ENCODE measurements around the gene ATG9B.
A peak's percentile ranks its signal among the peaks of the same experiment; 100 is the strongest.

Gene ATG9B

GRCh38 chr7:150988230-150989226, 35.8 kb downstream of the ATG9B start:
- FAIRE-seq, result no peak
- peak; percentile 37 for DNase-seq (ENCODE audit: low spot score)

GRCh38 chr7:150986556-150986955, 37.7 kb downstream of the ATG9B start:
- no peak for FAIRE-seq

GRCh38 chr7:150986099-150986512, 38.2 kb downstream of the ATG9B start:
- DNase-seq (ENCODE audit: low spot score) (no peak), FAIRE-seq (no peak)

More at GRCh38 chr7:150986556-150986955, 37.7 kb downstream of the ATG9B start:
- DNase-seq (ENCODE audit: low spot score), result no peak

- no peak for DNase-seq (ENCODE audit: low spot score)
- no peak for FAIRE-seq
These were observed 40.4 kb downstream of the ATG9B start for GRCh38 chr7:150983893-150984368.

- DNase-seq (ENCODE audit: low spot score) (no peak), FAIRE-seq (no peak)
These were observed 41.9 kb downstream of the ATG9B start for GRCh38 chr7:150982351-150982750.

GRCh38 chr7:150981644-150982043, 42.6 kb downstream of the ATG9B start:
- FAIRE-seq (no peak), DNase-seq (ENCODE audit: low spot score) (no peak)

- FAIRE-seq (no peak), DNase-seq (ENCODE audit: low spot score) (no peak)
These were observed 43.6 kb downstream of the ATG9B start for GRCh38 chr7:150980663-150981062.

GRCh38 chr7:150979713-150980390, 44.4 kb downstream of the ATG9B start:
- FAIRE-seq, result no peak

GRCh38 chr7:150978126-150978789, 46.0 kb downstream of the ATG9B start, which contains the start of gene KCNH2:
KCNH2 (minus strand) TSS chr7:150978321; CDS start chr7:150977913, 408 bp downstream.
- DNase-seq (ENCODE audit: low spot score) (peak; percentile 71), FAIRE-seq (no peak)

More at GRCh38 chr7:150979713-150980390, 44.4 kb downstream of the ATG9B start:
- no peak for DNase-seq (ENCODE audit: low spot score)

GRCh38 chr7:150977382-150978125, 46.7 kb downstream of the ATG9B start:
- DNase-seq (ENCODE audit: low spot score) (no peak), FAIRE-seq (no peak)

- FAIRE-seq (no peak), DNase-seq (ENCODE audit: low spot score) (no peak)
These were observed 47.5 kb downstream of the ATG9B start for GRCh38 chr7:150976529-150977381.

GRCh38 chr7:150975536-150976319, 48.6 kb downstream of the ATG9B start:
- no peak for FAIRE-seq
- no peak for DNase-seq (ENCODE audit: low spot score)

- no peak for DNase-seq (ENCODE audit: low spot score)
- no peak for FAIRE-seq
These were observed 49.6 kb downstream of the ATG9B start for GRCh38 chr7:150974468-150975391.

GRCh38 chr7:150973571-150974451, 50.5 kb downstream of the ATG9B start:
- no peak for DNase-seq (ENCODE audit: low spot score)
- no peak for FAIRE-seq

- DNase-seq (ENCODE audit: low spot score), result no peak
These were observed 51.6 kb downstream of the ATG9B start for GRCh38 chr7:150972741-150973140.

GRCh38 chr7:150972023-150972468, 52.2 kb downstream of the ATG9B start:
- no peak for DNase-seq (ENCODE audit: low spot score)
- no peak for FAIRE-seq

More at GRCh38 chr7:150972741-150973140, 51.6 kb downstream of the ATG9B start:
- FAIRE-seq, result no peak
